HT1080 (cell line): Measurements from ENCODE around the gene CARS1. TPM values are rescaled to one million over a fixed set of nuclear protein-coding genes. Genes with fewer than 3 reads are reported as not detected.
"Not testable (repeated sequence)": the region's sequence is repeated elsewhere in the genome, so short reads cannot be mapped to it uniquely, and the experiment has no call there.

Source experiments
- DNase-seq: peaks from one replicate; pipeline ENCODE4 v3.0.0-alpha.2; 2015; ENCODE audit warnings: low read depth
- total RNA-seq: library from RNA; depleted of rRNA; stranded (reverse); fragments of >200 nt; shearing (Covaris generic); gene quantifications from 2 replicates; pipeline ENCODE4 v1.2.3, GENCODE V29; 2014

The CARS1 gene
- total RNA-seq, 1 experiment from 2014 or later, result 83.1 TPM

DNA sequence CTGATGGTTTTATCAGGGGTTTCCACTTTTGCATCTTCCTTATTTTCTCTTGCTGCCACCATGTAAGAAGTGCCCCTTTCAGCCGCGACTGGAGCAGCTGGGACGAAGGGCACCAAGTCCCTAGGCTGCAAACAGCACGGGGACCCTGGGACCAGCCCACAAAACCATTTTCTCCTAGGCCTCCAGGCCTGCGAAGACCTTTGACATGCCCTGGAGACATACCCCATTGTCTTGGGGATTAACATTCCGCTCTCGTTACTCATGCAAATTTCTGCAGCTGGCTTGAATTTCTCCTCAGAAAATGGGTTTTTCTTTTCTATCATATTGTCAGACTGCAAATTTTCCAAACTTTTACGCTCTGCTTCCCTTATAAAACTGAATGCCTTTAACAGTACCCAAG, 6.7 kb upstream of the CARS1 start:
- not testable (repeated sequence) for DNase-seq

DNA sequence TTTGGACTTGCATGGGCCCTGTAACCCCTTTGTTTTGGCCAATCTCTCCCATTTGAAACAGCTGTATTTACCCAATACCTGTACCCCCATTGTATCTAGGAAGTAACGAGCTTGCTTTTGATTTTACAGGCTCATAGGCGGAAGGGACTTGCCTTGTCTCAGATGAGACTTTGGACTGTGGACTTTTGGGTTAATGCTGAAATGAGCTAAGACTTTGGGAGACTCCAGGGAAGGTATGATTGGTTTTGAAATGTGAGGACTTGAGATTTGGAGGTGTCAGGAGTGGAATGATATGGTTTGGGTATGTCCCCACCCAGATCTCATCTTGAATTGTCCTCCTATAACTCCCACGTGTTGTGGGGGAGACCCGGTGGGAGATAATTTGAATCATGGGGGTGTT, 6.2 kb upstream of the CARS1 start:
- DNase-seq, result not testable (repeated sequence)

DNA sequence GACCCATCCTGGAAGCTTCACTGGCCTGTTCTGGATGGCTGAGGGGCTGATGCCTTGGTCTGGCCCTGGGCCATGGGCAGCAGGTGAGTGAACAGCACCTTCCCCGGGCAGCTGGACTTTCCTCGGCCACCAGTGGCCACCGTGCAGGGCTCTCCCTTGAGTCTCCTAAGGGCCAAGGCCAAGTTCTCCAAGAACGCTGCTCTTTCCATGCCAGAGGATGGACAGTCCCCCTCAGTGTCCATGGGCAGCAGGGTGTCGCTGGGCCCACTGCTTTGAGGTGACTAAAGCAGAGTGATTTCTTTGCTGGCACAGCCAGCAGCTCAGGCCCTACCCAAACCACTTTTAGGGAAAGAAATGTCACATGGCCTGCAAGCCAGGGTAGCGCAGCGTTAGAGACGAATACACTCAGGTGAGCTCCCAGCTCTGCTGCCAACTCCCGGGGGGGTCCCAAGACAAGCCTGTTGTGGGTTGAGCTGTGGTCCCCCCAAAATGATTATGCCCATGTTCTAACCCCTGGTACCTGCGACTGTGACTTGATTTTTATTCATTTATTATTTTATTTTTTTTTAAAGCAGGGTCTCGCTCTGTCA, 3.3 kb upstream of the CARS1 start:
- no peak for DNase-seq

DNA sequence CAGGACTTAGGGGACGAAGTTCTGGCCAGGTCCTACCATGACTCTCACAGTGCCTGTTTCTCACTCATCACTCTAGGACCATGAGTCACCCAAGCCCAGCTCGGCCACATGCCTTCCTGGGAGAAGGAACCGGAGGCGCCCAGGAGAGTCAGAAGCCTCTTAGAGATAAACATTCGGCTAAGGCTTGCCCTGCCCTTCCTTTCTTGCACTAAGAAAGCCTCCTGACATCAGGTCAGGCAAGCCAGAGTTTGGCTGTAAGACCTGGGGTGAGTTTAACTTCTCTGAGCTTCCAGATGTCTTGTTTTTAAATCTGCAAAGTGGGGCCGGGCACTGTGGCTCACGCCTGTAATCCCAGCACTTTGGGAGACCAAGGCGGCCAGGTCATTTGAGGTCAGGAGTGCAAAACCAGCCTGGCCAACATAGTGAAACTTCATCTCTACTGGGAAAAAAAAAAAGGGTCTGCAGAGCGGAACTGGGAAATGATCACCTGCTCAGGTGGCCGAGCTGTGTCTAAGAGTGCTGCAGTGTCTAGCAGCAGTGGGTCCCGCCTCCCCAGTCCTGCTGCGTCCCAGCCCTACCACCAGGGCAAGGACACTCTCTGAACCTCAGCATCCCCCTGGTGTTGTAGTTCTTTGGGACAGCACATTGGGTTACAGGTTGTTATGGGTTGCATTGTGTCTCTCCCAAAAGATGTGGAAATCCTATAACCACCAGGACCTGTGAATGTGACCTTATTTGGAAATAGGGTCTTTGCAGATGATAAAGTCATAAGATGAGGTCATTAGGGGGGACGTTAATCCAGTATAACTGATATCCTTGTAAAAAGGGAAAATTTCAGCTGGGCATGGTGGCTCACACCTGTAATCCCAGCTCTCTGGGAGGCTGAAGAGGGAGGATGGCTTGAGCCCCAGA, 1.8 kb upstream of the CARS1 start:
- DNase-seq, result peak; percentile 86

DNA sequence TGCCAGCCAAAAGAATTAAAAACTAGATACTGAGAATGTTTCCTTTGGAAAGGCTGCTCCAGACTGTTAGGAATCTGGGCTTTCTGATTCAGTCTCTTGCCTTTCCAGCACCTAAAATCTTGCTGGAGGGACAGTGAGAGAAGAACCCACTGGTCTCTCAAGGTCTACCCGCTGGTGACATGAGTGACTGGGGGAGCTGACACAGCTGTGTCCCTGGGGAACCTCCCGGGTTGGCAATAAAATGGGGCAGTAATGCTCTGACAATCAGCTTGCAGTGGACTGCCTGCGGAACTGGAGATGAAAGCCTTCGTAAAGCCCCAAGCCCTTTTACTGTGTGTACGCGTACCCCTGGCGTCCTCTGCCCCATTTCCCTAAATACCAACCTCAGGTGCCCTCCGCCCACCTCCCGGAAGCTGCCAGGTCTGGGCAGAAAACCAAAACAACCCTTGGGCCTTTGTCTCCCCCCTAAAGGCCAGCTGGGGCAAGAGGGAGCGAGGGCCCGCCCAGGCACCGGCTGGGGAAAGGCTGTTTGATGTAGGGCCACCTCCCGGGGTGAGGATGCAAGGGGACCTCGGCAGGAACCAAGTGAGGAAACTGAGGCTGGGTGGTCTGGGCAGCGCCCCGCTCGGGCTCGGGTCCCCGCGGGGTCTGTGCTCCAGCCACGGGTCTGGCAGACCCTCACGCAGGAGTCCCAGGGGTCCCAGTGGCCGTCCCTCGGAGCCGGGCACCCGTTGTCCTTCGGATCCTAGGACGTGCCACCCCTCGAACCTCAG, 741 bp downstream of the CARS1 start:
- DNase-seq, result no peak

DNA sequence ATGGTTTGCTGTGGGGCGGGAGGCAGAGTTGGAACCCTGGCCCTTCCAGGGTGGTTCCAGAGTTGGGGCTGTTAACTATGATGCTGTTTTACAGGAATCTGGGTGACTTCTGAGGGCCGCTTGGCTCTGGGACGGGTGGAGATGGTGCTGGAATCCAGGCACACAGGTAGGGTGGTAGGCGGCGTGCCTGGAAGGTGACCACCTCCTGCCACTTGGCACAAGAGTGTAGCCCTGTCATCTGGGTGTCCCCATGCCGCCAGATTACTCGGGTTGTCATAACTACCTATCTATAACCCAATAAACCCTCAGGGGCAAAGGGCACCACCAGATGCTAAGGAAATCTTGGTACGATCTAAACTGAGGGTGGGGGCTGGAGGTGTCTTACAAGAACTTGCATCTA, 1.3 kb downstream of the CARS1 start:
- no peak for DNase-seq

DNA sequence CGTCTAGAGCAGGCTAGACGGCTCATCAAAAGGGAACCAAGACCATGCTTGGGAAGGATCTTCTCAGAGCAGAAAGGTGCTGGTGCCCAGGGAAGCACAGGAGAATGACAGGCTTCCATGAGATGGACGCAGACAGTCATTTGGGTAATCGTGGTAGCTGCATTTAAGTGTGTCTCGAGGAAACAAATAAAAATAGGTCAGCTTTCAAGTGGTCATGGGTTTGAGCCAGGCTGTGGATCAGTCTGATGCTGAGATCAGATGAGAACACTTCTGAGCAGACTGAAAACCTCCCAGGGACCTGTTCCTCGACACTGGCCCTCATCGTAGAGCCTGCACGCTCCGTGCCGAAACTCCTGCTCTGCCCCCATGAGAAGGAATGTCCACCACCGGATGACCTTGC, 4.7 kb downstream of the CARS1 start:
- DNase-seq, result no peak

DNA sequence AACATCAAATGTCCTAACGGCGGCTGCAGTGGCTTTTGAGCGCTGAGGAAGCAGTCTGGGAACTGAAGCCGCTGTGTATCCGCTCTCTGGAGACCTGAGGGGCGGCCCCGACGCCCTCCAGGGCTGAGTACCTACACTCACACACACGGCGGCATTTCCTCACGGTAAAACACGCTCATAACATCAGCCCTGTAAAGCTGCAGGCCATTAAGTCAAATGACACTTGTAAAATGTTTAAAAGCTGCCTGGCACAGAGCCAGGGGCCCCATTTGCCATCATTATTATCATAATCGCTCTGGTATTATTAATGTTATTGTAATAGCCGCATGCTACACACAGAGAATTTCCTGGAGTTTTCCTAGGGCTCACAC, 5.1 kb downstream of the CARS1 start:
- no peak for DNase-seq

DNA sequence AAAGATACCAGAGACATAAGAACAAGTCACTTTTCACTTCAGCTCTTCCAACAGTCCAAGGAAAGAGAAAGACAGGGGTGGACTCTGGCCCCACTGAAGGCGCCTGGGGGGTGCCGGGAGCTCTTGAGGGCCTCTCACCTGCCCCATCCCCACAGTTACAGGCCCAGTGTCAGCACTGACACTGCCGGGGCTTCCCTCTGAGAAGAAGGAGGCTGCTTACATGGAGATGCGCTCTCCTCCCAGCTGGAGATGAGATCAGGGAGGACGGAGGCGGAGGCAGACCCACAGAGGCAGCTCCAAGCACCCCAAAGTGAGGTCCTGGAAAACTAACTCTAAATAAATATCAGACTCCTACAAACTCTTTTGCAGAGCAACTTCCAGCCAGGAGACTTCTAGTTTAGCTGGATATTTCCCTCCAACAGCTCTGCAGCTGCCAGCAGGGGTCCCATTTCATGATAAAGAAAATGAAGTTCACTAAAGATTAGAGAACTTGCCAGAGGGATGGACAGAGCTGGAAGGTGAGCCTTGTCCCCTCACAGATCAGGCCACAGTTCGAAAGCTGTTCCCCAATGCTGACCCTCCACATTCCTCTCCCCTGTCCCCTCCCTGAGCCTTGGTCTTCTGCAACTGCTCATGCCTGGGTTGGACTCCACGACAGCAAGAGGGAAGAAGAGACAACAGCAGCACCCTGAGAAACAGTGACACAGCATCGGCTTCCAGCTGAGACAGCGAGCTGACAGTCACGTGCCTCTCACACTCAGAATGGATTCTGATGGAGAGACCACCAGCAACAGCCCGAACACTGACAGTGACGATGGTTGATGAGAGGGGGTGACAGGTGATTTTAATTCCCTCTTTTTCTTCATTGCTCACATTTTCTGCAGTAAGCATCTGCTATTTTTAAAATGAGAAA, 5.8 kb downstream of the CARS1 start:
- DNase-seq, result no peak

DNA sequence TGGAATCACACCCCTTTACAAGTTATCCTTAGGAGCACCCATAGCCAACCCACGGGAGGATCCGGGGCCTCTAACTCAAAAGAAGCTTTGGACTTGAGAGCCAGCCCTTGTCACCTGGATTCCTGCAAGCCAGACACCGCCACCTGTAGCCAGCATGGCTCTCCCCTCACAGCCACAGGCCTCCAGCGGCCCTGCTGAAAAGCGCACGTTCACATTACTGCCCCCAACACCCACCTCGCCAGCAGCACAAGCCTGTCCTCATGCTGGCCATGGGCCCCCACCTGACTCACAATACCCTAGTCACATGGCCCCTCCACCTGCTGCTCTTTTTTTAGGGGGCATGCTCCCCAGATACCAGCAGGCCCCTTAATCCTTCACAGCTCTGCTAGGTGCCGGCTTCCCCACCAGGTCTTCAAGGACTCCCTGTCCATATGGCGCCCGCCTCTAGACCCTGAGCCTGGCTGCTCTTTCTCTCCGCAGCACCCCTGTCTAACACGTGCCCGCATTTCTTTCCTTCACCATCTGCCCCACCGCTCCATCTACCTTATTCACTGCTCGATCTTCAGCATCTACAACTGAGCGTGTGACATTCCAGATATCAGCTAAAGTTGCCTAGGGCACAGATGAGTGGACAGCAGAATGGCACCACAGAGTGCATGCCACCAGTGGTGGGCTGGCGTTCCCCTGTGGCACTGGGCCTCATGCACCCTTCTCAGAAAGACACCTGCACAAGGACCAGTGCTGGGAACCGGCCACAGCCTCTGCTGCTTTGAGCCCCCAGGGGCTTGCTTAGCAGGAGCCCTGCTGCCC, 6.6 kb downstream of the CARS1 start:
- no peak for DNase-seq

DNA sequence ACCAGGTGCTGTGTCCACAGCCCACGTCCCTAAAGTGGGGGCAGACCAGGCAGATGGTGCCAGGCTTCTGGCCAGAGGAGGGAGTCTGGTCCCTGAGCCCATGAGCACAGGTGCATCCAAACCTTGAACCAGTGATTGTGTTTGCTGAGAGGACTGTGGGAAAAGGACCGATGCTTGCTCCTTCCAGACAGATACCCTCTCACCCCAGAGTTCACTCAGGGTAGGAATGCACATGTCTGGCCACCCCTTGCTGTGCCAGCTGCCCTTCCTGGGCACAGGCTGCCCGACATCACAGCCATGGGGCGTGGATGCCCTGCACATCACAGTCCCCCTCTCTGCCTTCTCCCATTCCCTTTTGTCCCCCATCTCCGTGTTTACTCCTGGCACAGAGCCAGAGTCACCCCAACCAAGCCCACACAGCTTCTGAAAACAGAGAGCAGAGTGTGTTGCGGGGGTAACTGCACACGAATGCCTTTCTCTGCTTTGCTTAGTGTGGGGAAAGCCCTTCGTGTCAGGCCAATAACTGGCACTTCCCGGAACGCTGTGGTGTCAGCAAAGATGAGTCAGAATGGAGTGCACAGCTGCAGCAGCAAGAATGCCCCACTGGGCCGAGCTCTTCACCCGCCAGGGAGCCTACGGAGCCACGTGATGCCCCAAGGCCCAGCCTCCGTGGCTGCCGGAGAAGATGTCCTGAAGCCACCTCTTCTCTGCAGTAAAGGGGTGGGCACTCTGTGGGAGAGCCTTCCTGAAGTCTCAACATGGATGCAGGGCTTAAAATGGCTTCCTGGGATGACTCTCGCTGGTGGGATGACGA, 7.6 kb downstream of the CARS1 start:
- peak; percentile 95 for DNase-seq

DNA sequence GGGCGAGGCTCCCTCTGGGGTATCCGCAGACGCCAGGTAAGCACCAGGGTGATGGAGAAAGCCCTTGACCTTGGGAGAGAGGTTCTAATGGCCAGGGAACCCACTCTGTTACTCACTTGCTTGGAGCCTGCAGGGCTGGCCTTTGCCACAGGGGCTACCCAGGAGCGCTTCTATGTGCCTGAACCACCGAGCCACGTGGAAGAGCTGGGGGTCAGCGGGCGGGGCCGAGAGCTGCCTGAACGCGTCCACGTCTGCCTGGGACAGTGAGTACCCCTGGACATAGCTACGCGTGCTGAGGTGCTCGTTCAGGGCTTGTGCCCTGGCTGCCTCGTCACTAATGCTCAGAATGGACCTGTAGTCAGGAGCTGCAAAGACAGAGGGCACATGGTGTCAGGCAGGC, 9.6 kb downstream of the CARS1 start:
- no peak for DNase-seq

DNA sequence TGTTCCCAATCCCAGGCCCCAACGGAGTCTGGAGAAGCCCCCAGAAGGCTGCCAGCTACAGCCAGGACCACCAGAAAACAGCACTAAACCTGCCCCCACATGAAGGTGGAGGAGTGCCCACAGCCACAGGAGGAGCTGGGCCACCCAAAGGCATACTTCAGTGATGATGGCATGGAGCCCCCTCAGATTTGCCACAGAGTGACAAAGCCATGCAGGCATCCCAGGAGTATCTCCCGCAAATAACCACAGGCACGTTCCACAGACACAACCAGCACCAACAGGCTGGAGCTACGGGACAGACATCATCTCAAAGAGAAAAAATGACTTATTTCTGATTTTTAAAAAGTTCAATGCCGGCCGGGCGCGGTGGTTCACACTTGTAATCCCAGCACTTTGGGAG, 10.6 kb downstream of the CARS1 start:
- DNase-seq, result no peak

DNA sequence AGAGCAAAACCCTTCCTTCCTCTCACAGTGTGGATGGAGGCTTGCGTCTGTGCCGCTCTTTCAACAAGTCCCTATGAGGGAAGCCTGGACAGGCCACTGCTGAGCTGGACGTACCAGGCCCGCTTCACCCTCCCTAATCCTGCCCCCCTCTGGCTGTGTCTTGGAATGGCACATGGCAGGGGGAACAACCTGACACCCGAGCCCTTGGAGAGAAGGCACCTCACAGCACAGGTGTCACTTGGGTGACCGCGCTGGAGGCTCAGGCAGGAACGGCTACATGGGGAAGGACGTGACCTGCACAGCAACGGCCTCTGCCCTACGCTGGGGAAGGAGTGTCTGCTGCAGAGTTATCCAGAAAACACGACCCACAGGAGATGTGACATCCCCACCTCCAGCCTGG, 11.0 kb downstream of the CARS1 start:
- DNase-seq, result no peak

DNA sequence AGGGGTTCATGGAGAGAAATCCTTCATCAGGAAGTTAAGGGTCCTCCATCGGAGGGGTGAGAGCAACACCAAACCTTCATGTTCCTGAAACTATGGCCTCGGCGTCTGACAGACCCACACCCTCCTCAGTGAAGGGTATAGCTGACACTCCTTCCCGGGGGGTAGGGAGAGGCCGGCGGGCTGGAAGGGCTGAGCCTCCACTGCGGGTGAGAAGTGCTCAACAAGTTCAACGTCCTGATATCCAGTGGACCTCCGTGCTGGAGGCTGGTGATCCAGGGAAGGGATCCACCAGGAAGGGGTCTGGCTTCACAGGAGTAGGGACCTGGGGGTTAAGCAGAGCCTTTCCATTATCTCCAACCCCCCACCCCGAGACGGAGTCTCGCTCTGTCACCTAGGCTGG, 12.3 kb downstream of the CARS1 start:
- DNase-seq, result no peak

DNA sequence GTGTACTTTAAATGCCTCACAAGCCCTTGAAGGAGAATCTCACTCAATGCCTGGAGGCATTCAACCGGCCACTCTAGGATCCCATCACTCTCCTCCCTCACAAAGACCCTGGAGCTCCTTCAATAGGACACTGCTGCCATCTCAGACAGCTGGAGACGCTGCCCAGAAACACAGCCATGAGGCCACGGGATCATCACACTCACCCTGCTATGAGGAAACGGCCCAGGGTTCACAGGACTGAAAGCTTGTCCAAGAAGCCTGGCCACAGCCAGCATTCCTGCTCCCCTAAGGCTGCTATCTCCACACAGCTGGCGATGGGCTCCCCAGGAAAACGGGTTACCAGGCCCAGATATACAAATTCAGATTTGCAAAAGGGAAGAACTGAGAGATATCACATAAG, 13.2 kb downstream of the CARS1 start:
- DNase-seq, result no peak

DNA sequence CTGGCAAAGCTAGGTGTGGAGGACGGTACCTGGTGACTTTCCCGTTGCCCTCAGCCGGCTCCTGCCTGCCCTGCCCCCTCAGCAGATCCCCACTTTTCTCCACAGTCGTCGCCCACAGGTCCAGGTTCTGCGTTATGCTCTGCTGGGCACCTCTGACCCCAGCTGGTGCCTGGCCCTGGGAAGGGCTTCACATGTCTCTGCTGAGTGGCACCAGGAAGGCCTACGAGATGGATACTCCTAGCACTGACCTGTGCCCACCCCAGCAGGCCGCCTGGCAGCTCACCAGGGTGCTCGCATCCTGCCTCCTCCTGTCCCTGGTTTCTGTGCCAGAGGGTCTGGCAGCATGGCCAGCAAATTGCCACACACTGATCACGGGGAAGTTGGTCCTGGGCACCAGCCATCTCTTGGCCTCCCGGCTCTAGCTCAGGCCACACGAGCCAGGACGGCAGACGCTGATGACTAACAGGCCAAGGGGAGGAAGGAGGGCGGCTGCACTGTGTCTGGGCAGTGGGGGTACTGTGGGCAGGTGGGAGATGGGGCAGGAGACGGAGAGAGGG, 13.8 kb downstream of the CARS1 start:
- no peak for DNase-seq

DNA sequence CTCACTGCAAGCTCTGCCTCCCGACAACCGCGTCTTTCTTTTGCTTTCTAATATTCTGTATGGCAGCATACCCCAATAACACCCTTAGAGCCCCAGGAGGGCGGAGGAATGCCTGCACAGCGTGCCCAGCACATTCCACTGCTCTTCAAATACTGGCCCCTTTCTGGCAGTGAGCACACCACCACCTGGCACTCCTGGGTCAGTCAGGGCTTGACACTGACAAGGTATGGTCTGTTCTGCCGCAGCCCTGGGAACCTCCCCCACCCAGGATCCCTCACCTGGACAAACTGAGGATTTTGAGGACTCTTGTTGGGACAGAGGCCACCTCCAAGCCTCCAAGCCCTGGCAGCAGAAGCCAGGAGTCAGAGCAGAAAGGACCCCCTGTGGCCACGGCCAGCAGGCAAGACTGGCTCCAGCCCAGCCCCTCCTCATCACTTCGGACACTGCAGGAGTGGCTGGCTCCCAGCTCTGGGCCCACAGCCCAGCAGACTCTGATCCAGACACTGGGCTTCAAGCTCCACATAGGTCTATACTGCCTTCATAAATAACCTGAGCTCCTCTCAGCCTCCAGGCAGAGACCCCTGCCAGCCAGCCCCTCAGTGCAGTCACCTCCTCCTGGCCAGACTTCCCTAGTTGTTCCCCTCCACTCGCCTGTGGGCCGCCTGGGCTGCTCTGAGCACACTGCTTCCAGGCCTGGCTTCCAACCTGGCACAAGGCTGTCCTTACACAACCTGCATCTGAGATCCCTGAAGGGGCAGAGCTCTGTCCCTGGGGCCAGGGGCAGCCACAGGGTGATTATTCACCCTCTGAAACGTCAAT, 14.5 kb downstream of the CARS1 start:
- no peak for DNase-seq
